HepG2 (cell line): ENCODE data around the gene PPM1M. TPM values are rescaled to one million over a fixed set of nuclear protein-coding genes. Genes with fewer than 3 reads are reported as not detected.
A peak's percentile ranks its signal among the peaks of the same experiment; 100 is the strongest.

Source experiments
- ATF6 ChIP-seq: sonication (generic); formaldehyde crosslinking; conservative IDR thresholded peaks from 2 replicates; pipeline ENCODE4 v1.4.0; 2020; ENCODE audit warnings: missing genetic modification reagents
- EHMT2 ChIP-seq: fragments of 200-600 bp; sonication (generic); IDR thresholded peaks from 2 replicates; pipeline ENCODE4 v1.7.0; 2017; ENCODE audit warnings: antibody characterized with exemption, low read depth, low read length, borderline replicate concordance
- FOSL2 ChIP-seq: sonication (generic); formaldehyde crosslinking; IDR thresholded peaks from 2 replicates; pipeline ENCODE4 v1.4.0; 2020; ENCODE audit warnings: missing genetic modification reagents
- FOXC1 ChIP-seq: sonication (generic); formaldehyde crosslinking; IDR thresholded peaks from 2 replicates; pipeline ENCODE4 v1.8.0; 2022; ENCODE audit warnings: mild to moderate bottlenecking, missing genetic modification reagents, borderline replicate concordance
- GLI4 ChIP-seq: sonication (generic); formaldehyde crosslinking; IDR thresholded peaks from 2 replicates; pipeline ENCODE4 v1.5.1; 2020; ENCODE audit warnings: missing genetic modification reagents, mild to moderate bottlenecking, moderate library complexity, borderline replicate concordance
- HNRNPUL1 ChIP-seq: fragments of 200-400 bp; formaldehyde crosslinking; IDR thresholded peaks from 2 replicates; pipeline ENCODE4 v1.6.1; 2017; ENCODE audit warnings: low read depth, mild to moderate bottlenecking, low read length, moderate library complexity
- KAT2B ChIP-seq: fragments of 150-350 bp; IDR thresholded peaks from 2 replicates; pipeline ENCODE4 v1.6.1; 2014; ENCODE audit warnings: low read depth, low read length, borderline replicate concordance
- KDM2A ChIP-seq: sonication (generic); formaldehyde crosslinking; IDR thresholded peaks from 2 replicates; pipeline ENCODE4 v1.4.0; 2020; ENCODE audit warnings: low read depth, missing genetic modification reagents, borderline replicate concordance
- NR2F6 ChIP-seq, 2 experiments: IDR thresholded peaks; 2 replicates each; pipeline ENCODE4 v1.6.1; 2016; ENCODE audit warnings: antibody characterized with exemption in 1 of 2, mild to moderate bottlenecking in 1 of 2
- RBAK ChIP-seq: sonication (generic); formaldehyde crosslinking; IDR thresholded peaks from 2 replicates; pipeline ENCODE4 v1.5.1; 2020; ENCODE audit warnings: mild to moderate bottlenecking, missing genetic modification reagents
- REPIN1 ChIP-seq: sonication (generic); formaldehyde crosslinking; IDR thresholded peaks from 2 replicates; pipeline ENCODE4 v1.8.0; 2022; ENCODE audit warnings: missing genetic modification reagents, low read depth, mild to moderate bottlenecking, borderline replicate concordance
- SOX6 ChIP-seq, 2 experiments: fragments of 450-650 bp in 1 of 2; sonication (generic) in 1 of 2; formaldehyde crosslinking in 1 of 2; IDR thresholded peaks; 2 replicates each; pipeline versions ENCODE4 v1.4.0 to v1.6.1; 2017 to 2020; ENCODE audit warnings: antibody characterized with exemption in 1 of 2, mild to moderate bottlenecking in 1 of 2, missing genetic modification reagents in 1 of 2
- SP4 ChIP-seq: sonication (generic); formaldehyde crosslinking; IDR thresholded peaks from 2 replicates; pipeline ENCODE4 v1.8.1; 2023; ENCODE audit warnings: mild to moderate bottlenecking, missing genetic modification reagents
- STAT5B ChIP-seq: sonication (generic); formaldehyde crosslinking; IDR thresholded peaks from 2 replicates; pipeline ENCODE4 v1.4.0; 2020; ENCODE audit warnings: missing genetic modification reagents
- TP53 ChIP-seq: sonication (generic); formaldehyde crosslinking; conservative IDR thresholded peaks from 2 replicates; pipeline ENCODE4 v1.4.0; 2020; ENCODE audit warnings: missing genetic modification reagents
- ZBTB46 ChIP-seq: sonication (generic); formaldehyde crosslinking; IDR thresholded peaks from 2 replicates; pipeline ENCODE4 v1.4.0; 2020; ENCODE audit warnings: mild to moderate bottlenecking, missing genetic modification reagents, borderline replicate concordance
- ZFP1 ChIP-seq: IDR thresholded peaks from 2 replicates; pipeline ENCODE4 v1.6.1; 2016
- ZNF224 ChIP-seq: sonication (generic); formaldehyde crosslinking; IDR thresholded peaks from 2 replicates; pipeline ENCODE4 v1.5.0; 2020; ENCODE audit warnings: mild to moderate bottlenecking, missing genetic modification reagents
- ZNF275 ChIP-seq: sonication (generic); formaldehyde crosslinking; IDR thresholded peaks from 2 replicates; pipeline ENCODE4 v1.8.0; 2022; ENCODE audit warnings: missing genetic modification reagents, mild to moderate bottlenecking, inconsistent platforms, borderline replicate concordance
- ZNF33B ChIP-seq: sonication (generic); formaldehyde crosslinking; IDR thresholded peaks from 2 replicates; pipeline ENCODE4 v1.5.1; 2020; ENCODE audit warnings: mild to moderate bottlenecking, missing genetic modification reagents
- ZNF446 ChIP-seq: sonication (generic); formaldehyde crosslinking; IDR thresholded peaks from 2 replicates; pipeline ENCODE4 v1.5.0; 2020; ENCODE audit warnings: mild to moderate bottlenecking, missing genetic modification reagents
- ZNF546 ChIP-seq: sonication (generic); formaldehyde crosslinking; conservative IDR thresholded peaks from 2 replicates; pipeline ENCODE4 v1.8.1; 2023; ENCODE audit warnings: mild to moderate bottlenecking, missing genetic modification reagents
- ZNF589 ChIP-seq: sonication (generic); formaldehyde crosslinking; conservative IDR thresholded peaks from 2 replicates; pipeline ENCODE4 v1.8.0; 2022; ENCODE audit warnings: mild to moderate bottlenecking, moderate library complexity, missing genetic modification reagents
- ZNF619 ChIP-seq: sonication (generic); formaldehyde crosslinking; IDR thresholded peaks from 2 replicates; pipeline ENCODE4 v1.4.0; 2020; ENCODE audit warnings: mild to moderate bottlenecking, missing genetic modification reagents
- ZSCAN30 ChIP-seq: sonication (generic); formaldehyde crosslinking; IDR thresholded peaks from 2 replicates; pipeline ENCODE4 v1.5.0; 2020; ENCODE audit warnings: mild to moderate bottlenecking, missing genetic modification reagents
- polyA plus RNA-seq, 8 experiments: library from polyadenylated mRNA; depleted of rRNA in 3 of 8; stranded (reverse) in 7 of 8; unstranded in 1 of 8; fragments of >200 nt; fragmentation: Illumina TruSeq in 4 of 8; extraction: Trizol in 4 of 8; gene quantifications; 2 replicates each; pipeline versions ENCODE4 v1.2.1 to v1.2.3, GENCODE V29; 2011 to 2016; ENCODE audit warnings: low read depth in 4 of 8, missing spikeins in 1 of 8, mixed read lengths in 1 of 8; ENCODE audit not compliant: insufficient read depth in 1 of 8
- total RNA-seq, 5 experiments: library from RNA; depleted of rRNA; stranded (reverse); fragments of >200 nt; fragmentation: Illumina TruSeq; extraction: Trizol; gene quantifications; 2 replicates each; pipeline ENCODE4 v1.2.3, GENCODE V29; 2016; ENCODE audit warnings: low read depth in 1 of 5

PPM1M gene
- total and polyA plus RNA-seq, 2 of the 13 experiments (the other 11 are each of a cell fraction or from before 2014, with no cell fraction given), result 2.5 to 5.9 TPM

- no peak for TF ChIP-seq ATF6 (CRISPR knock-in tag)
- TF ChIP-seq ZNF546 (CRISPR knock-in tag), result no peak
- peak; percentile 77 for TF ChIP-seq KDM2A (CRISPR knock-in tag)
- TF ChIP-seq ZNF224, result peak; percentile 81; the same call in 1 of the 2 replicates
- TF ChIP-seq SP4 (CRISPR knock-in tag), result peak; percentile 44; the same call in 1 of the 2 replicates
- TF ChIP-seq ZSCAN30 (CRISPR knock-in tag), result 0 out of 2 replicates have a peak, but pooled peaks have one; percentile 4
- TF ChIP-seq REPIN1 (CRISPR knock-in tag), result peak; percentile 65; the same call in 1 of the 2 replicates
- no peak for TF ChIP-seq ZFP1
- peak; percentile 56; the same call in 1 of the 2 replicates for TF ChIP-seq FOXC1
- 0 out of 2 replicates have a peak, but pooled peaks have one; percentile 45 for TF ChIP-seq ZNF446 (CRISPR knock-in tag)
- no peak; the same call in 1 of the 2 replicates for TF ChIP-seq EHMT2
- TF ChIP-seq NR2F6 (IDR thresholded peaks at IDR 0.05), result peak; percentile 69
- peak; percentile 86 for TF ChIP-seq NR2F6 (CRISPR knock-in tag; IDR thresholded peaks at IDR 0.05)
- no peak for TF ChIP-seq SOX6 (IDR thresholded peaks at IDR 0.05)
- TF ChIP-seq SOX6 (CRISPR knock-in tag; IDR thresholded peaks at IDR 0.05), result peak; percentile 89
- no peak for TF ChIP-seq RBAK (CRISPR knock-in tag)
- no peak; the same call in 1 of the 2 replicates for TF ChIP-seq FOSL2 (CRISPR knock-in tag)
- TF ChIP-seq ZNF619 (CRISPR knock-in tag), result peak; percentile 46; the same call in 1 of the 2 replicates
- no peak for TF ChIP-seq HNRNPUL1
- no peak for TF ChIP-seq TP53 (CRISPR knock-in tag)
- TF ChIP-seq ZNF275 (CRISPR knock-in tag), result 0 out of 2 replicates have a peak, but pooled peaks have one; percentile 58
- TF ChIP-seq ZNF33B, result peak; percentile 88
- TF ChIP-seq STAT5B, result no peak
- TF ChIP-seq GLI4 (CRISPR knock-in tag), result 0 out of 2 replicates have a peak, but pooled peaks have one; percentile 61
- TF ChIP-seq ZBTB46, result 0 out of 2 replicates have a peak, but pooled peaks have one; percentile 75
- TF ChIP-seq ZNF589, result no peak
- TF ChIP-seq KAT2B, result no peak
Measured at GRCh38 chr3:52289747-52290595, 44.4 kb downstream of the PPM1M start (continued).
